ENCODE data around the gene SPEM1.

Gene SPEM1

DNA sequence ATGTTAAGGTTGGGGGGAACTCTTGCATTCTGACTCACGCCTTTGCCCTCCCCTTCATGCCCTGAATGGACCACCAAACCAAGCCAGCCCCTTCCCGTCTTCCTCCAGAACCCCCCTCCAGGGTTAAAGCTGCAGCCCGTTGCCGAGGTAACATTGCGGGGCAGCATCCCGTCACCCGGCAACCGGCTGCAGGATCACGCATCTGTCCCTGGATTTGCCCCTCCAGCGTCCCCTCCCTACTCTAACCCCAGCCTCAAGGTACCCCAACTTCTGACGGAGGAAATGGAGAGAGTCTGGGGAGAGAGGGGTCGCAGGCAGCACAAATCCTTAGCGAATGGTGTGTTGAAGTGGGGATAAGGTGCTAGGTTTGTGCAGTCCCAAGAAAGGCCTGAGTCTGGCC is 13.0 kb upstream of the SPEM1 start:
- no peak overlapping the region for H3K4me3 ChIP-seq (replicated peaks; ENCODE audit: low read depth, low read length)
- no peak for TF ChIP-seq CTCF (IDR thresholded peaks at IDR 0.05; ENCODE audit: low read length, missing control alignments)
- DNase-seq (ENCODE audit: low read depth), result no peak

GRCh38 chr17:7407485-7408251 is 12.5 kb upstream of the SPEM1 start, which contains the start of gene NLGN2:
TSS of gene NLGN2 (plus strand) at chr17:7407845. CDS start at chr17:7408256, 411 bp downstream.
- no peak for TF ChIP-seq CTCF (IDR thresholded peaks at IDR 0.05; ENCODE audit: low read length, missing control alignments)
- DNase-seq (ENCODE audit: low read depth), result no peak
- H3K4me3 ChIP-seq (replicated peaks; ENCODE audit: low read depth, low read length), result no peak within 1 kb of the TSS

DNA sequence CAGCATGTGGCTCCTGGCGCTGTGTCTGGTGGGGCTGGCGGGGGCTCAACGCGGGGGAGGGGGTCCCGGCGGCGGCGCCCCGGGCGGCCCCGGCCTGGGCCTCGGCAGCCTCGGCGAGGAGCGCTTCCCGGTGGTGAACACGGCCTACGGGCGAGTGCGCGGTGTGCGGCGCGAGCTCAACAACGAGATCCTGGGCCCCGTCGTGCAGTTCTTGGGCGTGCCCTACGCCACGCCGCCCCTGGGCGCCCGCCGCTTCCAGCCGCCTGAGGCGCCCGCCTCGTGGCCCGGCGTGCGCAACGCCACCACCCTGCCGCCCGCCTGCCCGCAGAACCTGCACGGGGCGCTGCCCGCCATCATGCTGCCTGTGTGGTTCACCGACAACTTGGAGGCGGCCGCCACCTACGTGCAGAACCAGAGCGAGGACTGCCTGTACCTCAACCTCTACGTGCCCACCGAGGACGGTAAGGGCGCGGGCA is 11.8 kb upstream of the SPEM1 start:
- TF ChIP-seq CTCF (IDR thresholded peaks at IDR 0.05; ENCODE audit: low read length, missing control alignments), result no peak

GRCh38 chr17:7408863-7409262 is 11.3 kb upstream of the SPEM1 start:
- H3K4me3 ChIP-seq (replicated peaks; ENCODE audit: low read depth, low read length), result no peak overlapping the region
- TF ChIP-seq CTCF (IDR thresholded peaks at IDR 0.05; ENCODE audit: low read length, missing control alignments), result no peak
- DNase-seq (ENCODE audit: low read depth), result no peak

More for the DNA sequence above, 11.8 kb upstream of the SPEM1 start:
- no peak overlapping the region for H3K4me3 ChIP-seq (replicated peaks; ENCODE audit: low read depth, low read length)
- DNase-seq (ENCODE audit: low read depth), result no peak

DNA sequence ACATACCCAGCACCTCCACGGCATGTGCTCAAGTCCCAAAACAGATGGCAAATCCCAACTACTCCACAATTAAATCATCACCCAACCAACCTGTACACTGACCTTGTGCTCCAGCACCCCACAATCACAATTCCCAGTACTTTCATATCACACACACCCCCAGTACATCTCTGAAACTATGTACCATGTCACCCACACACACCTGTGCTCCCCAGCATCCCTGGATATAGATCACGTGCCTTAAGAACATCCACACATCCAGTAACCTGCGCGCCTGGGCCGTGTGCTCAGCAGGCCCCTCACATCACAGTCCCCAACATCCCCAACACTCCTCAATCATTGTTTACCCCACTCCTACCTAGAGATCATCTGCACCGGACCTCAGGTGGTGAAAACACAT is 10.4 kb upstream of the SPEM1 start:
- DNase-seq (ENCODE audit: low read depth), result no peak
- TF ChIP-seq CTCF (IDR thresholded peaks at IDR 0.05; ENCODE audit: low read length, missing control alignments), result no peak
- no peak overlapping the region for H3K4me3 ChIP-seq (replicated peaks; ENCODE audit: low read depth, low read length)

DNA sequence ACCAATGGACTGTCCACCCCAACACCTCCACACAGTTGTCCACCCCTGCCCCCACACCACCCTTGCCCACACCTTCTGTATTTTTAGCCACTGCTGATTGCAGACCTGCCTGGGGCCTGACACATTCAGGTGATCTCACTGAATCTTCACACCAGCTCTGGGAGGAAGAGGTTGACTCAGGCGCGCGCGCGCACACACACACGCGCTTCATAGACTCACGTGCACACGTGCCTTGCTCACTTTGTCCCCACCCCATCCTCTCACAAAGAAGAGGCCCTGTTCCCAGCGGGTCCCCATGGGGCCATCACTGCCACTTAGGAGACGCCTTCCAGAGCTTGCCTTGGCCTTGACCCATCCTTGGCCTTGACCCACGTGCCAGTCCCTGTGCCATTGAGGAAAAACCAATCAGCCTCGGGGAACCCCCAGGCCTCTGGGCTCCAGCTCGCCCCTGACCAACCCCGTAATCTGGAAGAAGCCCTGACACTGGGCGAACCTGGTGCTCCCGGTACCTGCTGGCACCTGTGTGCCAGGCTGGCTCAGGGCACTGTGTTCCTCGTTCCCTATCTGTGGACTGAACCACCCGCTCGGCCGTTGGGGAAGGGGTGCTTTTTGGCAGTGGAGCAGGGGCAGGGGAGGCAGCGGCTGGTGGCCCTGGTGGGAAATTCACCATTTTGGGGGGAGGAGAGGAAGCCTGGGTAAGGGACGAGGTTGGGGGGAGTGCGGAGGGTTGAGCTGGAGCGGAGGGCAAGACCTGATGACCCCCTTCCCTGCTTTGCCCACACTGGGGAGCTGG is 9.3 kb upstream of the SPEM1 start:
- TF ChIP-seq CTCF (IDR thresholded peaks at IDR 0.05; ENCODE audit: low read length, missing control alignments), result no peak
- DNase-seq (ENCODE audit: low read depth), result no peak
- H3K4me3 ChIP-seq (replicated peaks; ENCODE audit: low read depth, low read length), result no peak overlapping the region
